Measurements from ENCODE around the gene MCM5. TPM values are rescaled to one million over a fixed set of nuclear protein-coding genes. Genes with fewer than 3 reads are reported as not detected.

MCM5 gene
- total and polyA plus RNA-seq, 2 of the 13 experiments (the other 11 are each of a cell fraction or from before 2014, with no cell fraction given), result 40.2 to 93.5 TPM

- no peak for TF ChIP-seq ZBTB37 (CRISPR knock-in tag; IDR thresholded peaks at IDR 0.05)
- no peak for TF ChIP-seq SMARCC2 (IDR thresholded peaks at IDR 0.05)
- TF ChIP-seq ZNF549 (CRISPR knock-in tag; IDR thresholded peaks at IDR 0.05), result no peak
- TF ChIP-seq ZNF530 (CRISPR knock-in tag; IDR thresholded peaks at IDR 0.05; ENCODE audit: low read depth), result no peak
- no peak for TF ChIP-seq ZNF879 (CRISPR knock-in tag; IDR thresholded peaks at IDR 0.05)
- no peak for TF ChIP-seq ATAD3A (CRISPR knock-in tag; IDR thresholded peaks at IDR 0.05)
- peak; percentile 86 for TF ChIP-seq ZNF580 (CRISPR knock-in tag; IDR thresholded peaks at IDR 0.05; ENCODE audit: borderline replicate concordance, low read depth)
- TF ChIP-seq MXD3 (CRISPR knock-in tag; IDR thresholded peaks at IDR 0.05), result peak; percentile 85
- TF ChIP-seq ZNF563 (CRISPR knock-in tag; IDR thresholded peaks at IDR 0.05), result peak; percentile 78; the same call in 1 of the 2 replicates
- TF ChIP-seq ZNF598 (CRISPR knock-in tag; IDR thresholded peaks at IDR 0.05; ENCODE audit: borderline replicate concordance), result peak; percentile 87; the same call in 1 of the 2 replicates
- TF ChIP-seq ZFP41 (CRISPR knock-in tag; IDR thresholded peaks at IDR 0.05; ENCODE audit: borderline replicate concordance), result no peak
- peak; percentile 92; the same call in 1 of the 2 replicates for TF ChIP-seq KAT7 (CRISPR knock-in tag; IDR thresholded peaks at IDR 0.05; ENCODE audit: borderline replicate concordance)
- TF ChIP-seq ZNF362 (CRISPR knock-in tag; IDR thresholded peaks at IDR 0.05; ENCODE audit: borderline replicate concordance), result peak; percentile 63; the same call in 1 of the 2 replicates
- TF ChIP-seq ZNF770 (CRISPR knock-in tag; IDR thresholded peaks at IDR 0.05), result peak; percentile 68
- TF ChIP-seq XRCC5 (optimal IDR thresholded peaks at IDR 0.05; ENCODE audit: low read length), result no peak
- TF ChIP-seq SNRNP70 (IDR thresholded peaks at IDR 0.05; ENCODE audit: low read depth, low read length), result no peak
- no peak for TF ChIP-seq ZIK1 (CRISPR knock-in tag; IDR thresholded peaks at IDR 0.05; ENCODE audit: borderline replicate concordance, low read depth)
- TF ChIP-seq KMT2B (CRISPR knock-in tag; IDR thresholded peaks at IDR 0.05), result 0 out of 2 replicates have a peak, but pooled peaks have one; percentile 33
- TF ChIP-seq ZNF432 (CRISPR knock-in tag; IDR thresholded peaks at IDR 0.05; ENCODE audit: borderline replicate concordance), result no peak
- TF ChIP-seq ZNF75D (CRISPR knock-in tag; IDR thresholded peaks at IDR 0.05; ENCODE audit: borderline replicate concordance), result no peak
- TF ChIP-seq REXO4 (CRISPR knock-in tag; IDR thresholded peaks at IDR 0.05; ENCODE audit: borderline replicate concordance), result no peak
- no peak for TF ChIP-seq THYN1 (CRISPR knock-in tag; IDR thresholded peaks at IDR 0.05; ENCODE audit: borderline replicate concordance, low read depth)
- TF ChIP-seq ZNF746 (CRISPR knock-in tag; IDR thresholded peaks at IDR 0.05), result no peak; the same call in 1 of the 2 replicates
- TF ChIP-seq ZNF296 (CRISPR knock-in tag; conservative IDR thresholded peaks at IDR 0.05), result peak; percentile 66; the same call in 1 of the 2 replicates
Observed at GRCh38 chr22:35380537-35381423, 19.2 kb upstream of the MCM5 start, which contains the start of gene HMOX1 (continued).

Data from HepG2 (cell line).